Astrocyte (in vitro differentiated cells and primary cell): ENCODE measurements around the gene SND1.

Experiments used
- EZH2 ChIP-seq: IDR thresholded peaks from 2 replicates; pipeline ENCODE4 v1.6.1; 2012; ENCODE audit warnings: mild to moderate bottlenecking, low read length, inconsistent platforms; ENCODE audit not compliant: insufficient read depth
- TF ChIP-seq, protein P1 (sequence below): IDR thresholded peaks from 2 replicates; pipeline ENCODE4 v1.5.1; 2011; ENCODE audit warnings: low read depth, mild to moderate bottlenecking, inconsistent platforms, low read length, moderate library complexity; ENCODE audit not compliant: insufficient read depth

DNA sequence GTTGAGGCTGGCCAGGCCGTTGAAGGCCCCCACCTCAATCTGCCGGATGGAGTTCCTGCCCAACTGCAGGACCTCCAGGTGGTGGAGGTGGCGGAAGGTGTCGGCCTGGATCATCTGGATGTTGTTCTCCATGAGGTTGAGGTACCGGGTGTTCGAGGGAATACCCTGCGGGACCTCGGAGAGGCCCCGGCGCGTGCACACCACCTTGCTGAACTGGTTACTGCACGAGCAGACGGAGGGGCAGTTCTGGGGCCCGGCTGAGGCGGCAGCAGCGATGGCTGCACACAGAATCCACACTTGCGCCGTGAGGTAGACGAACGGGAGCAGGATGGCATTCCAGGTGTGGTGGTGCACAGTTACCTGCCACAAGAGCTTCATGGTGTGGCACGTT lies 378.3 kb downstream of the SND1 start:
- no peak for TF ChIP-seq EZH2
- TF ChIP-seq, protein P1, sequence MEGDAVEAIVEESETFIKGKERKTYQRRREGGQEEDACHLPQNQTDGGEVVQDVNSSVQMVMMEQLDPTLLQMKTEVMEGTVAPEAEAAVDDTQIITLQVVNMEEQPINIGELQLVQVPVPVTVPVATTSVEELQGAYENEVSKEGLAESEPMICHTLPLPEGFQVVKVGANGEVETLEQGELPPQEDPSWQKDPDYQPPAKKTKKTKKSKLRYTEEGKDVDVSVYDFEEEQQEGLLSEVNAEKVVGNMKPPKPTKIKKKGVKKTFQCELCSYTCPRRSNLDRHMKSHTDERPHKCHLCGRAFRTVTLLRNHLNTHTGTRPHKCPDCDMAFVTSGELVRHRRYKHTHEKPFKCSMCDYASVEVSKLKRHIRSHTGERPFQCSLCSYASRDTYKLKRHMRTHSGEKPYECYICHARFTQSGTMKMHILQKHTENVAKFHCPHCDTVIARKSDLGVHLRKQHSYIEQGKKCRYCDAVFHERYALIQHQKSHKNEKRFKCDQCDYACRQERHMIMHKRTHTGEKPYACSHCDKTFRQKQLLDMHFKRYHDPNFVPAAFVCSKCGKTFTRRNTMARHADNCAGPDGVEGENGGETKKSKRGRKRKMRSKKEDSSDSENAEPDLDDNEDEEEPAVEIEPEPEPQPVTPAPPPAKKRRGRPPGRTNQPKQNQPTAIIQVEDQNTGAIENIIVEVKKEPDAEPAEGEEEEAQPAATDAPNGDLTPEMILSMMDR: no peak
